A549 (cell line): ENCODE results near the gene NOL3.

ENCODE experiments used
- BHLHE40 ChIP-seq: IDR thresholded peaks from 2 replicates; pipeline ENCODE4 v1.6.1; 2012; ENCODE audit warnings: low read depth, low read length, inconsistent platforms
- CEBPB ChIP-seq, 2 experiments: fragments of >200 bp in 1 of 2; sonication (Bioruptor Twin) in 1 of 2; formaldehyde crosslinking in 1 of 2; IDR thresholded peaks; 2 replicates each; pipeline ENCODE4 v1.6.1; 2012 to 2016
- JUN ChIP-seq, 2 experiments: fragments of >200 bp; sonication (Bioruptor Twin); formaldehyde crosslinking; IDR thresholded peaks; 2 replicates in 1 of 2; 3 replicates in 1 of 2; pipeline ENCODE4 v1.6.1; 2016 to 2017
- KDM1A ChIP-seq: fragments of 200-600 bp; sonication (generic); IDR thresholded peaks from 2 replicates; pipeline ENCODE4 v1.6.1; 2016; ENCODE audit warnings: low read depth, mild to moderate bottlenecking
- KDM5A ChIP-seq: fragments of 200-600 bp; sonication (generic); IDR thresholded peaks from 2 replicates; pipeline ENCODE4 v1.6.1; 2016; ENCODE audit warnings: antibody characterized with exemption, mild to moderate bottlenecking
- NFE2L2 ChIP-seq: fragments of 150-350 bp; conservative IDR thresholded peaks from 2 replicates; pipeline ENCODE4 v1.6.1; 2014; ENCODE audit warnings: low read length
- NR3C1 ChIP-seq: fragments of >200 bp; sonication (Bioruptor Twin); formaldehyde crosslinking; IDR thresholded peaks from 3 replicates; pipeline ENCODE4 v1.6.1; 2017
- POLR2A ChIP-seq: IDR thresholded peaks from 2 replicates; pipeline ENCODE4 v1.6.1; 2012; ENCODE audit warnings: mild to moderate bottlenecking, low read length
- POLR2AphosphoS2 ChIP-seq: conservative IDR thresholded peaks from 2 replicates; pipeline ENCODE4 v1.6.1; 2012; ENCODE audit warnings: low read length, improper control_type of control experiment, inconsistent platforms
- RNF2 ChIP-seq: fragments of 200-600 bp; sonication (generic); IDR thresholded peaks from 2 replicates; pipeline ENCODE4 v1.6.1; 2016; ENCODE audit warnings: low read depth, mild to moderate bottlenecking, antibody characterized with exemption, moderate library complexity, borderline replicate concordance
- USF2 ChIP-seq: fragments of 450-650 bp; IDR thresholded peaks from 2 replicates; pipeline ENCODE4 v1.6.1; 2014; ENCODE audit warnings: antibody characterized with exemption
- ZFP36 ChIP-seq: fragments of 450-650 bp; IDR thresholded peaks from 2 replicates; pipeline ENCODE4 v1.6.1; 2014; ENCODE audit warnings: borderline replicate concordance; ENCODE audit not compliant: partially characterized antibody
- TF ChIP-seq, protein P1 (sequence below): fragments of >200 bp; sonication (Bioruptor Twin); formaldehyde crosslinking; IDR thresholded peaks from 3 replicates; pipeline ENCODE4 v1.5.1; 2016

- TF ChIP-seq, protein P1, sequence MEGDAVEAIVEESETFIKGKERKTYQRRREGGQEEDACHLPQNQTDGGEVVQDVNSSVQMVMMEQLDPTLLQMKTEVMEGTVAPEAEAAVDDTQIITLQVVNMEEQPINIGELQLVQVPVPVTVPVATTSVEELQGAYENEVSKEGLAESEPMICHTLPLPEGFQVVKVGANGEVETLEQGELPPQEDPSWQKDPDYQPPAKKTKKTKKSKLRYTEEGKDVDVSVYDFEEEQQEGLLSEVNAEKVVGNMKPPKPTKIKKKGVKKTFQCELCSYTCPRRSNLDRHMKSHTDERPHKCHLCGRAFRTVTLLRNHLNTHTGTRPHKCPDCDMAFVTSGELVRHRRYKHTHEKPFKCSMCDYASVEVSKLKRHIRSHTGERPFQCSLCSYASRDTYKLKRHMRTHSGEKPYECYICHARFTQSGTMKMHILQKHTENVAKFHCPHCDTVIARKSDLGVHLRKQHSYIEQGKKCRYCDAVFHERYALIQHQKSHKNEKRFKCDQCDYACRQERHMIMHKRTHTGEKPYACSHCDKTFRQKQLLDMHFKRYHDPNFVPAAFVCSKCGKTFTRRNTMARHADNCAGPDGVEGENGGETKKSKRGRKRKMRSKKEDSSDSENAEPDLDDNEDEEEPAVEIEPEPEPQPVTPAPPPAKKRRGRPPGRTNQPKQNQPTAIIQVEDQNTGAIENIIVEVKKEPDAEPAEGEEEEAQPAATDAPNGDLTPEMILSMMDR, result no peak
- no peak for TF ChIP-seq BHLHE40
- no peak for TF ChIP-seq USF2
- TF ChIP-seq POLR2A, result no peak
- TF ChIP-seq POLR2AphosphoS2, result no peak
- TF ChIP-seq KDM1A, result no peak
- TF ChIP-seq ZFP36, result no peak
- no peak for TF ChIP-seq KDM5A
- no peak for TF ChIP-seq NR3C1
- TF ChIP-seq NFE2L2, result no peak
- no peak for TF ChIP-seq RNF2
- no peak for TF ChIP-seq JUN (IDR thresholded peaks at IDR 0.05)
- no peak for TF ChIP-seq CEBPB (IDR thresholded peaks at IDR 0.05)
Measured at GRCh38 chr16:67197704-67198103, 27.4 kb downstream of the NOL3 start.
